Adipose tissue (tissue), 3 donors: ENCODE measurements around the gene RPP40. TPM values are rescaled to one million over a fixed set of nuclear protein-coding genes. Genes with fewer than 3 reads are reported as not detected.

Experiments used
- H3K27ac ChIP-seq: one replicate; pipeline ENCODE4 v1.5.1; 2013; ENCODE audit warnings: low read depth, low read length
- WGBS, 3 donors: extraction: QIAGEN DNeasy Blood & Tissue Kit; methylation state at CpG; one replicate each; pipeline ENCODE4 v1.1.7; 2013; 5-methylcytosine and 5-hydroxymethylcytosine counted together
- polyA plus RNA-seq, 3 donors: library from polyadenylated mRNA; stranded (reverse); fragments of 200-250 nt; gene quantifications; one replicate each; pipeline ENCODE4 v1.2.3, GENCODE V29; 2013
- donor health status: healthy with polysubstance abuse.
- donor health status: Bipolar disorder and iron deficiency.
- donor health status: healthy.

Gene RPP40
- polyA plus RNA-seq, 3 donors: 3.9 to 12.1 (median 6.6) TPM

- no peak overlapping the region for H3K27ac ChIP-seq
- 79 to 81% (median 80%) methylated on average over 8 of the region's 8 CpGs for WGBS, 3 donors
These were observed 28.9 kb downstream of the RPP40 start for GRCh38 chr6:4974962-4975361.

GRCh38 chr6:4973982-4974745, 29.7 kb downstream of the RPP40 start:
- H3K27ac ChIP-seq: no peak overlapping the region
- WGBS, 3 donors: 30 to 48% (median 34%) methylated on average over 14 of the region's 14 CpGs

GRCh38 chr6:4973415-4973814, 30.4 kb downstream of the RPP40 start:
- WGBS, 3 donors: 86 to 93% (median 91%) methylated on average over 13 of the region's 13 CpGs
- no peak overlapping the region for H3K27ac ChIP-seq

GRCh38 chr6:4972438-4972837, 31.4 kb downstream of the RPP40 start:
- H3K27ac ChIP-seq: no peak overlapping the region
- 78 to 88% (median 84%) methylated on average over 10 of the region's 10 CpGs for WGBS, 3 donors

GRCh38 chr6:4971851-4972250, 32.0 kb downstream of the RPP40 start:
- 77 to 92% (median 84%) methylated on average over 7 of the region's 7 CpGs for whole genome bisulfite sequencing, 3 donors
- no peak overlapping the region for H3K27ac ChIP-seq

GRCh38 chr6:4970739-4971395, 33.0 kb downstream of the RPP40 start:
- WGBS, 3 donors: 54 to 76% (median 65%) methylated on average over 9 of the region's 9 CpGs
- no peak overlapping the region for H3K27ac ChIP-seq

GRCh38 chr6:4969609-4970285, 34.1 kb downstream of the RPP40 start:
- H3K27ac ChIP-seq: no peak overlapping the region
- 86 to 94% (median 93%) methylated on average over 8 of the region's 8 CpGs for WGBS, 3 donors

- WGBS, 3 donors: 85 to 89% (median 88%) methylated on average over 5 of the region's 5 CpGs
- H3K27ac ChIP-seq: no peak overlapping the region
These were observed 36.4 kb downstream of the RPP40 start for GRCh38 chr6:4967301-4968030.

- 76 to 88% (median 87%) methylated on average over 8 of the region's 8 CpGs for WGBS, 3 donors
- H3K27ac ChIP-seq: no peak overlapping the region
These were observed 38.1 kb downstream of the RPP40 start for GRCh38 chr6:4965562-4966389.

- 58 to 80% (median 74%) methylated on average over 22 of the region's 22 CpGs for WGBS, 3 donors
- H3K27ac ChIP-seq: no peak overlapping the region
These were observed 38.9 kb downstream of the RPP40 start for GRCh38 chr6:4964675-4965561.

- WGBS, 3 donors: 70 to 83% (median 80%) methylated on average over 2 of the region's 2 CpGs
- no peak overlapping the region for H3K27ac ChIP-seq
These were observed 40.9 kb downstream of the RPP40 start for GRCh38 chr6:4962905-4963304.

GRCh38 chr6:4961322-4962168, 42.3 kb downstream of the RPP40 start:
- 85 to 90% (median 88%) methylated on average over 10 of the region's 10 CpGs for WGBS, 3 donors
- no peak overlapping the region for H3K27ac ChIP-seq

- WGBS, 3 donors: 70 to 91% (median 88%) methylated on average over 3 of the region's 3 CpGs
- H3K27ac ChIP-seq: no peak overlapping the region
These were observed 45.2 kb downstream of the RPP40 start for GRCh38 chr6:4958624-4959023.

- 65 to 72% (median 71%) methylated on average over 9 of the region's 9 CpGs for WGBS, 3 donors
- H3K27ac ChIP-seq: no peak overlapping the region
These were observed 46.2 kb downstream of the RPP40 start for GRCh38 chr6:4957521-4958231.

GRCh38 chr6:4956625-4957024, 47.2 kb downstream of the RPP40 start:
- WGBS, 3 donors: 83 to 93% (median 88%) methylated on average over 5 of the region's 5 CpGs
- no peak overlapping the region for H3K27ac ChIP-seq

- no peak overlapping the region for H3K27ac ChIP-seq
- WGBS, 3 donors: 95 to 97% (median 96%) methylated on average over 12 of the region's 12 CpGs
These were observed 50.4 kb downstream of the RPP40 start for GRCh38 chr6:4953440-4953839.
